ENCODE results near the gene CLEC2A.

Gene CLEC2A

DNA sequence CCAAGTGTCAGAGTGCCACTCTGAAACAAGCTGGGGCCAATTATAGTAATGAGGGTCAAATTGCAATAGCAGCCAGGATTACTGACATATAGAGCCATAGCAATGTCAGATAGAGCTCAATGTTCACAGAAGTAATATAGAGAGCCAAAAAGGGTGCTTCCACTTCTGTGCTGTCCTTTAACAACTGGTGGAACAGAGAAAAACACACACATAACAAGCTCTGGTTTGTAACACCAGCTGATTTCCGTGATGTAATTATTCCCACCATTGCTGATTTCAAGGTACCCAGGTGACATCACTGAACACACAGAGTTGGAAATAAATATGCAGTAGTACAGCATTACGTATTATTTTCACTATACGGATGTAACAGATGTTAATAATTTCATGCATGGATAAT, 60.0 kb downstream of the CLEC2A start:
- TF ChIP-seq, protein P1, sequence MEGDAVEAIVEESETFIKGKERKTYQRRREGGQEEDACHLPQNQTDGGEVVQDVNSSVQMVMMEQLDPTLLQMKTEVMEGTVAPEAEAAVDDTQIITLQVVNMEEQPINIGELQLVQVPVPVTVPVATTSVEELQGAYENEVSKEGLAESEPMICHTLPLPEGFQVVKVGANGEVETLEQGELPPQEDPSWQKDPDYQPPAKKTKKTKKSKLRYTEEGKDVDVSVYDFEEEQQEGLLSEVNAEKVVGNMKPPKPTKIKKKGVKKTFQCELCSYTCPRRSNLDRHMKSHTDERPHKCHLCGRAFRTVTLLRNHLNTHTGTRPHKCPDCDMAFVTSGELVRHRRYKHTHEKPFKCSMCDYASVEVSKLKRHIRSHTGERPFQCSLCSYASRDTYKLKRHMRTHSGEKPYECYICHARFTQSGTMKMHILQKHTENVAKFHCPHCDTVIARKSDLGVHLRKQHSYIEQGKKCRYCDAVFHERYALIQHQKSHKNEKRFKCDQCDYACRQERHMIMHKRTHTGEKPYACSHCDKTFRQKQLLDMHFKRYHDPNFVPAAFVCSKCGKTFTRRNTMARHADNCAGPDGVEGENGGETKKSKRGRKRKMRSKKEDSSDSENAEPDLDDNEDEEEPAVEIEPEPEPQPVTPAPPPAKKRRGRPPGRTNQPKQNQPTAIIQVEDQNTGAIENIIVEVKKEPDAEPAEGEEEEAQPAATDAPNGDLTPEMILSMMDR (conservative IDR thresholded peaks at IDR 0.05; ENCODE audit: low read depth, low read length), result no peak
- H3K4me3 ChIP-seq (ENCODE audit: low read length), result no peak overlapping the region
- DNase-seq (ENCODE audit: low read depth), result no peak

DNA sequence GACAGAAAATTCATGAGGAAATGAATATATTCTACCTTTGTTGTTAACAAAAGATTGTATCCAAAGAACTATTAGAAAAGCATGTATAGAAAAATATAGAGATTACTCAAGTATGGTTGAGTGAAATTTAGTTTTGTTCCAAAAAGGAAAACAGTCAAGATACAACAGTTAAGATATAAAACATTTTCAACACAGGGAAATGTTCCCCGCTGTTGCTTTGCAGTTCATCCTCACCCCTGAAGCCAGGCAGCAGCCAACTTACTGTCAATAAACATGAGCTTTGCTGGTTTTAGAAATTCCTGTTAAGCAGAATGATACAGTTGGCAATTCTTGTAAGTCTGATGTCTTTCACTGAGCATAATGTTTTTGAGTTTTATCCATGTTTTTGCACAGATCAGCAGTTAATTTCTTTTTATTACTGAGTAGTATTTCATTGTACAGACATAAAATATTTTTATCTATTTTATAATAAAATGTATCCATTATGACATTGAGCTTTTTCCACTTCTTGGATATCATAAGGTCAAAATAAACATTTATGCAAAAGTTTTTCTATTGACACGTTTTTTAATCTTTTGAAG, 61.8 kb downstream of the CLEC2A start:
- TF ChIP-seq, protein P1 (conservative IDR thresholded peaks at IDR 0.05; ENCODE audit: low read depth, low read length), result no peak
- H3K4me3 ChIP-seq (ENCODE audit: low read length), result no peak overlapping the region
- DNase-seq (ENCODE audit: low read depth), result no peak

DNA sequence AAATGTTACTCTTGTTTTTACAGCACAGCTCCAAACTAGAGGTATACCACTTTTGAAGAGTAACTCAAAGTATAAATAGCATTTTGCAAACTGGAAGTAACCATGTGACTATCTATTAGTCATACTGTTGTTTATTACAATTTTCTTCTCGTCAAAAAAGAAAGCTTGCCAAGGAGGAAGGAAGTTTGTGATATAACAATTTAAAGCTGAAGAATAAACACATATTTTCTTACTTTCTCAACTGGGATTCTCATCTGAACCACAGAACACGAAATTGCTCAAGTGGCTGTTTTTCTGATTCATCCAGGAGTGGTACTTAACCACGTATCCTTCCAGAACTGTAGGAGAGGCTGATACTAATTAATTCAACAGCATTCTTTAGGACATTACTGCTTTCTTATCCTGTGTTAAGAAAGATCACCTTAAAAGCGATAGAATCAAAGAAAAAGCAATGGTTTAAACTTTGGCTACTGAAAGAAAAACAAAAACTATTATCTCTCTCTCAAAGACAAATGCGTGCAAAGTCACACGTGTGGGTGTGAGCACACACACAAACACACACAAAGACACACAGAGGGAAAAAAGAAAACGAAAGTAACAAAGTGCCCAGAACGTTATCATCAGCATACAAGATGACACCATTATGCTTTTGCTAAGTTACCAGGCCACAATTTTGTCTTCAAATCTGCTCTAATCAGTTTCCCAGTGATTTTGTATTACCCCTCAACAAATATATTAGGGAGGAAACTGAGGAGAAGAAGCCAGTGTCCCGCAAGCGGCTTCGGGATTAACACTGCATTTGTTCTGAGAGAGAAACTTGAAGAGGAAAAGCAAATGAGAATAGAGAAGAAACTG, 62.6 kb downstream of the CLEC2A start, which contains the start of gene CLEC2B:
Gene CLEC2B, minus strand, starts transcription at position 48 of the 855 bp plus-strand sequence.
- peak within 1 kb of the TSS; percentile 44 for H3K4me3 ChIP-seq (ENCODE audit: low read length)
- peak; percentile 18 for DNase-seq (ENCODE audit: low read depth)
- TF ChIP-seq, protein P1 (conservative IDR thresholded peaks at IDR 0.05; ENCODE audit: low read depth, low read length), result no peak

DNA sequence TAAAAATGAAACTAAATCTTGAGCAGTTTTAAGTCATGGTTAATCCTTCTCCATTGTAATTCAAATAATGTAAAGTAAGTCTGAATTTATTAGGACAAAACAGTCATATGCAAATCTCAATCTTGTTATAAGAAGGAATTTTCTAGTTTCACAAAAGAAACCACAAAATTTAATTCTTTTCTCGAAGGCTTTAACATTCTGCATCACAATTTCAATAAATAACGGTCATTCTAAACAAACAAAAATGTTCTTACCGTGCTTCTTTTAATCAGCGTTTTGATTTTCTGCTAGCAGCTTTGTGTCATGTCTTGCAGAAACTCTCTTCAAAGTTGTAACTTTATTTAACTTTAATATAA, 63.2 kb downstream of the CLEC2A start:
- DNase-seq (ENCODE audit: low read depth), result no peak
- TF ChIP-seq, protein P1 (conservative IDR thresholded peaks at IDR 0.05; ENCODE audit: low read depth, low read length), result no peak
- peak overlapping the region; percentile 44 for H3K4me3 ChIP-seq (ENCODE audit: low read length)

DNA sequence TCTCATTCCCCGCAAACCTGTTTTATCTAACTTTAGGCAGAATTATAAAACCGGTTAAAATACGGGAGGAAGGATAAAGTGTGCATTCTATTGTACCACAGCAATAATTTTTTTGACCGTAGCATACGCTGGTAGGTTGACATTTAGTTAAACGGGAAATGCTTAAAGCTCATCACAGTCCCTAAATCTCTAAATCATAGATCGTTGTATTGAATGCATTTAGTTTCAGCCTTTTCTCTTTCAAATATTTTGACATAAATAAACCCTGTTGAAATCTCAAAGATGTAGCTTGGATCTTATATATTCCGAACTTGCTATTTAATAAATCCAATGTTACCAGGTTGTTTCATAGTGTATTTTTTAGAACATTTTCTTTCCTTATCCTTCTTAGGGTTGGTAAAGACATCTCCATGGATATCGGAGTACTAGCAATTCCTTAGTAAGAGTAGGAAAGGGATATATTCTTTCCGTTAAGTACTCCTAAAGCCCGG, 63.8 kb downstream of the CLEC2A start:
- TF ChIP-seq, protein P1 (conservative IDR thresholded peaks at IDR 0.05; ENCODE audit: low read depth, low read length), result no peak
- H3K4me3 ChIP-seq (ENCODE audit: low read length), result no peak overlapping the region
- no peak for DNase-seq (ENCODE audit: low read depth)

DNA sequence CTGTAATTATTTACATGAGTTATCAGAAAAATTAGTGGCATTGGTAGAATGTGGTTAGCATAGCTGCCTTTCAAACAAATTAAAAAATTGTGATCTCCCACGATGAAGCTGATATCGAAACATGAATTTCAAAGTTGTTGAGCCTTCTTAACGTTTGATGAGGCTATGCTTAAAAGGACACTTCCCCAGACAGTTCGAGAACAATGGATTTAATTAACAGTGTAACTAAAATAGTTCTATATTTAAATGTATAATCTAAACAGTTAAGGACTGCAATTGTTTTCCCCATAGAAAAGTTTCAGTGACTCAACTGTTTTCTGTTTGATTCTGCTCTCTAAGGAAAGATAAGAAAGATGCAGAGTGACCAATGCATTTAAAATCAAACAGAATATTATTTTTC, 64.6 kb downstream of the CLEC2A start:
- H3K4me3 ChIP-seq (ENCODE audit: low read length), result no peak overlapping the region
- TF ChIP-seq, protein P1 (conservative IDR thresholded peaks at IDR 0.05; ENCODE audit: low read depth, low read length), result no peak
- DNase-seq (ENCODE audit: low read depth), result no peak

All from retinal pigment epithelial cell (primary cell).